Liver (tissue), 9 donors: ENCODE results near the gene ZFYVE1. TPM values are rescaled to one million over a fixed set of nuclear protein-coding genes. Genes with fewer than 3 reads are reported as not detected.

ENCODE experiments used
- DNase-seq: peaks from one replicate; pipeline ENCODE4 v3.0.0-alpha.2; 2017; ENCODE audit warnings: low spot score
- H3K27ac ChIP-seq, 2 donors: one replicate each; pipeline ENCODE4 v1.7.0; 2013; ENCODE audit warnings: inconsistent platforms in 2 of 2, low read length in 2 of 2, control low read depth in 1 of 2, low read depth in 1 of 2, mild to moderate bottlenecking in 1 of 2
- H3K27me3 ChIP-seq, 4 donors: one replicate each; pipeline versions ENCODE4 v1.6.1 to v1.7.0; 2013; ENCODE audit warnings: low read length in 3 of 4, inconsistent platforms in 1 of 4, mild to moderate bottlenecking in 1 of 4, moderate library complexity in 1 of 4; ENCODE audit not compliant: control insufficient read depth in 4 of 4, insufficient read depth in 4 of 4
- H3K36me3 ChIP-seq, 4 donors: one replicate each; pipeline versions ENCODE4 v1.6.1 to v1.7.0; 2013; ENCODE audit warnings: low read length in 3 of 4, mild to moderate bottlenecking in 3 of 4, low read depth in 1 of 4, moderate library complexity in 1 of 4; ENCODE audit not compliant: control insufficient read depth in 4 of 4, insufficient read depth in 3 of 4
- H3K4me1 ChIP-seq, 4 donors: one replicate each; pipeline versions ENCODE4 v1.6.1 to v1.7.0; 2013; ENCODE audit warnings: low read length in 3 of 4, mild to moderate bottlenecking in 3 of 4, moderate library complexity in 1 of 4; ENCODE audit not compliant: control insufficient read depth in 4 of 4, insufficient read depth in 4 of 4
- H3K4me3 ChIP-seq, 3 donors: one replicate each; pipeline versions ENCODE4 v1.6.1 to v1.7.0; 2013; ENCODE audit warnings: low read length in 3 of 3, control low read depth in 1 of 3, low read depth in 1 of 3, mild to moderate bottlenecking in 1 of 3
- H3K9ac ChIP-seq, 2 donors: one replicate each; pipeline ENCODE4 v1.7.0; 2013; ENCODE audit warnings: low read length in 2 of 2, mild to moderate bottlenecking in 2 of 2, moderate library complexity in 2 of 2, control low read depth in 1 of 2, low read depth in 1 of 2
- H3K9me3 ChIP-seq, 4 donors: one replicate each; pipeline versions ENCODE4 v1.6.1 to v1.7.0; 2013; ENCODE audit warnings: low read length in 3 of 4; ENCODE audit not compliant: control insufficient read depth in 4 of 4
- ATF3 ChIP-seq: IDR thresholded peaks from 2 replicates; pipeline ENCODE4 v1.6.1; 2016; ENCODE audit warnings: antibody characterized with exemption
- CTCF ChIP-seq: fragments of 150-350 bp; IDR thresholded peaks from 2 replicates; pipeline ENCODE4 v1.5.1; 2017; ENCODE audit warnings: improper control_type of control experiment, low read depth, low read length; ENCODE audit not compliant: missing input control
- EGR1 ChIP-seq, 2 donors: IDR thresholded peaks; 2 replicates each; pipeline ENCODE4 v1.6.1; 2016 to 2018; ENCODE audit warnings: antibody characterized with exemption in 2 of 2, low read depth in 2 of 2
- FOXA2 ChIP-seq: IDR thresholded peaks from 2 replicates; pipeline ENCODE4 v1.6.1; 2016; ENCODE audit warnings: antibody characterized with exemption
- GABPA ChIP-seq, 2 donors: IDR thresholded peaks in 1 of 2; conservative IDR thresholded peaks in 1 of 2; 2 replicates each; pipeline ENCODE4 v1.6.1; 2016; ENCODE audit warnings: antibody characterized with exemption in 2 of 2, mild to moderate bottlenecking in 1 of 2, moderate library complexity in 1 of 2
- HNF4A ChIP-seq, 2 donors: conservative IDR thresholded peaks; 2 replicates each; pipeline ENCODE4 v1.6.1; 2016; ENCODE audit warnings: antibody characterized with exemption in 2 of 2, mild to moderate bottlenecking in 2 of 2
- HNF4G ChIP-seq: IDR thresholded peaks from 2 replicates; pipeline ENCODE4 v1.6.1; 2016; ENCODE audit warnings: antibody characterized with exemption
- JUND ChIP-seq, 2 donors: IDR thresholded peaks; 2 replicates each; pipeline ENCODE4 v1.6.1; 2016; ENCODE audit warnings: antibody characterized with exemption in 2 of 2
- MAX ChIP-seq: IDR thresholded peaks from 2 replicates; pipeline ENCODE4 v1.6.1; 2016; ENCODE audit warnings: antibody characterized with exemption
- NR2F2 ChIP-seq: IDR thresholded peaks from 2 replicates; pipeline ENCODE4 v1.6.1; 2016; ENCODE audit warnings: antibody characterized with exemption
- RAD21 ChIP-seq, 2 donors: IDR thresholded peaks; 2 replicates each; pipeline ENCODE4 v1.6.1; 2016; ENCODE audit warnings: antibody characterized with exemption in 2 of 2, mild to moderate bottlenecking in 2 of 2
- REST ChIP-seq: IDR thresholded peaks from 2 replicates; pipeline ENCODE4 v1.6.1; 2016; ENCODE audit warnings: antibody characterized with exemption, mild to moderate bottlenecking
- RXRA ChIP-seq, 2 donors: IDR thresholded peaks; 2 replicates each; pipeline ENCODE4 v1.6.1; 2017 to 2018; ENCODE audit warnings: antibody characterized with exemption in 2 of 2, mild to moderate bottlenecking in 1 of 2
- SP1 ChIP-seq: IDR thresholded peaks from 2 replicates; pipeline ENCODE4 v1.6.1; 2018; ENCODE audit warnings: antibody characterized with exemption, mild to moderate bottlenecking
- TAF1 ChIP-seq: conservative IDR thresholded peaks from 2 replicates; pipeline ENCODE4 v1.6.1; 2016; ENCODE audit warnings: antibody characterized with exemption, mild to moderate bottlenecking
- YY1 ChIP-seq: IDR thresholded peaks from 2 replicates; pipeline ENCODE4 v1.6.1; 2016; ENCODE audit warnings: antibody characterized with exemption, mild to moderate bottlenecking
- WGBS: extraction: QIAGEN DNeasy Blood & Tissue Kit; methylation state at CpG from one replicate; pipeline ENCODE4 v1.1.7; 2013; 5-methylcytosine and 5-hydroxymethylcytosine counted together
- polyA plus RNA-seq, 2 donors: library from polyadenylated mRNA; stranded (reverse) in 1 of 2; unstranded in 1 of 2; fragments of 200-250 nt in 1 of 2; fragments of >200 nt in 1 of 2; fragmentation: Nextera tagmentation in 1 of 2; extraction: Ambion mirVana in 1 of 2; gene quantifications; one replicate each; pipeline versions ENCODE4 v1.2.1 to v1.2.3, GENCODE V29; 2013 to 2015
- total RNA-seq, 2 donors: library from RNA; depleted of rRNA; stranded (reverse); fragments of >200 nt; gene quantifications; one replicate each; pipeline ENCODE4 v1.2.3, GENCODE V29; 2014
- donor health status: healthy.
- donor health status: healthy.
- donor health status: healthy.
- donor health status: healthy.
- donor health status: healthy.

The ZFYVE1 gene
- total and polyA plus RNA-seq, 4 donors: 5.8 to 13.5 (median 7.9) TPM

GRCh38 chr14:72925171-72925759 is 101.6 kb downstream of the ZFYVE1 start:
- Histone ChIP-seq H3K4me1 (peaks cover 0 to 10% (median 5%) of the 10 kb centered on the region in 4 donors), H3K27ac (no peak overlapping the region), H3K9ac (no peak overlapping the region), H3K4me3 (no peak overlapping the region), H3K9me3 (no peaks in the 10 kb centered on the region), H3K27me3 (no peaks in the 10 kb centered on the region), H3K36me3 (no peaks in the 10 kb centered on the region)
- DNase-seq: no peak
- TF ChIP-seq JUND (IDR thresholded peaks at IDR 0.05) (no peak), CTCF (no peak), ATF3 (no peak), SP1 (no peak), HNF4A (conservative IDR thresholded peaks at IDR 0.05) (no peak), EGR1 (IDR thresholded peaks at IDR 0.05; ENCODE audit: low read depth in 2 of 2) (no peak), TAF1 (no peak), HNF4G (no peak)
- WGBS: 91% methylated on average over 22 of the region's 22 CpGs

GRCh38 chr14:72924337-72924736 is 102.6 kb downstream of the ZFYVE1 start:
- TF ChIP-seq SP1: no peak
- TF ChIP-seq CTCF: no peak
- TF ChIP-seq JUND (IDR thresholded peaks at IDR 0.05): no peak
- no peak for TF ChIP-seq RAD21 (IDR thresholded peaks at IDR 0.05)
- TF ChIP-seq HNF4G: no peak
- Histone ChIP-seq H3K27me3 (no peaks in the 10 kb centered on the region), H3K4me3 (no peak overlapping the region), H3K4me1 (peaks cover 0 to 10% (median 5%) of the 10 kb centered on the region in 4 donors), H3K9me3 (no peaks in the 10 kb centered on the region), H3K27ac (no peak overlapping the region), H3K36me3 (no peaks in the 10 kb centered on the region), H3K9ac (no peak overlapping the region)
- WGBS: 54% methylated on average over 5 of the region's 5 CpGs
- DNase-seq: peak; percentile 62

GRCh38 chr14:72921396-72921795 is 105.5 kb downstream of the ZFYVE1 start:
- Histone ChIP-seq H3K27ac (no peak overlapping the region), H3K36me3 (no peaks in the 10 kb centered on the region), H3K27me3 (no peaks in the 10 kb centered on the region), H3K9ac (no peak overlapping the region), H3K4me3 (no peak overlapping the region), H3K9me3 (no peaks in the 10 kb centered on the region), H3K4me1 (peaks cover 0 to 6% (median 3%) of the 10 kb centered on the region in 4 donors)
- no peak for DNase-seq
- no peak for TF ChIP-seq YY1
- no peak for TF ChIP-seq ATF3
- no peak for TF ChIP-seq HNF4G
- TF ChIP-seq EGR1 (IDR thresholded peaks at IDR 0.05; ENCODE audit: low read depth in 2 of 2): no peak
- no peak for TF ChIP-seq FOXA2
- TF ChIP-seq SP1: no peak
- no peak for TF ChIP-seq HNF4A (conservative IDR thresholded peaks at IDR 0.05)
- TF ChIP-seq RAD21 (IDR thresholded peaks at IDR 0.05): no peak
- TF ChIP-seq NR2F2: no peak
- TF ChIP-seq RXRA (IDR thresholded peaks at IDR 0.05): no peak
- no peak for TF ChIP-seq MAX
- TF ChIP-seq GABPA (IDR thresholded peaks at IDR 0.05 in 1 of 2, conservative IDR thresholded peaks at IDR 0.05 in 1 of 2): no peak
- TF ChIP-seq JUND (IDR thresholded peaks at IDR 0.05): no peak
- no peak for TF ChIP-seq REST
